ENCODE results near the gene SEC14L5.

DNA sequence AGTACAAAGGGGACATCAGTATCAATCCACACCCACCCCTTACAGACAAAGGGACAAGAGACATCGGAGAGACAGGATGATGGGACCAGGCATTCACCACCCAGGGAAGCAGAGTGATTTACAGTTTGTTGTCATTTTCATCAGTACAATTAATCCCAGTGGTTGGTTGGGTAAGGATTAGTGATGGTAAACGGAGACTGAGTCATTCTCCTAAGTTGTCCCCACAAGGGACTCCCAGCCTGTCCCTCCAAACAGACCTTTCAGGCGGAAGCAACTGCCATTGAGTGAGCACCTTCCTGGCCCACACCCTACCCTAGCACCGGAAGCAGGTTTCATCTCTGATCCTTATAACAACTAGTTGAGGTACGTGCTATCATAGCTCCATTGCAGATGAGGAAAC, 32.3 kb upstream of the SEC14L5 start:
- TF ChIP-seq, protein P1, sequence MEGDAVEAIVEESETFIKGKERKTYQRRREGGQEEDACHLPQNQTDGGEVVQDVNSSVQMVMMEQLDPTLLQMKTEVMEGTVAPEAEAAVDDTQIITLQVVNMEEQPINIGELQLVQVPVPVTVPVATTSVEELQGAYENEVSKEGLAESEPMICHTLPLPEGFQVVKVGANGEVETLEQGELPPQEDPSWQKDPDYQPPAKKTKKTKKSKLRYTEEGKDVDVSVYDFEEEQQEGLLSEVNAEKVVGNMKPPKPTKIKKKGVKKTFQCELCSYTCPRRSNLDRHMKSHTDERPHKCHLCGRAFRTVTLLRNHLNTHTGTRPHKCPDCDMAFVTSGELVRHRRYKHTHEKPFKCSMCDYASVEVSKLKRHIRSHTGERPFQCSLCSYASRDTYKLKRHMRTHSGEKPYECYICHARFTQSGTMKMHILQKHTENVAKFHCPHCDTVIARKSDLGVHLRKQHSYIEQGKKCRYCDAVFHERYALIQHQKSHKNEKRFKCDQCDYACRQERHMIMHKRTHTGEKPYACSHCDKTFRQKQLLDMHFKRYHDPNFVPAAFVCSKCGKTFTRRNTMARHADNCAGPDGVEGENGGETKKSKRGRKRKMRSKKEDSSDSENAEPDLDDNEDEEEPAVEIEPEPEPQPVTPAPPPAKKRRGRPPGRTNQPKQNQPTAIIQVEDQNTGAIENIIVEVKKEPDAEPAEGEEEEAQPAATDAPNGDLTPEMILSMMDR (conservative IDR thresholded peaks at IDR 0.05; ENCODE audit: low read depth, low read length) = no peak
- TF ChIP-seq FOS (IDR thresholded peaks at IDR 0.05; ENCODE audit: low read depth, low read length) (no peak), POLR2A (IDR thresholded peaks at IDR 0.05; ENCODE audit: low read depth, low read length) (no peak), RCOR1 (IDR thresholded peaks at IDR 0.05; ENCODE audit: insufficient replicate concordance, low read length) (no peak), BHLHE40 (IDR thresholded peaks at IDR 0.05; ENCODE audit: low read depth, low read length) (no peak), SMC3 (IDR thresholded peaks at IDR 0.05; ENCODE audit: low read depth, low read length) (no peak)
- TF ChIP-seq, protein P2, sequence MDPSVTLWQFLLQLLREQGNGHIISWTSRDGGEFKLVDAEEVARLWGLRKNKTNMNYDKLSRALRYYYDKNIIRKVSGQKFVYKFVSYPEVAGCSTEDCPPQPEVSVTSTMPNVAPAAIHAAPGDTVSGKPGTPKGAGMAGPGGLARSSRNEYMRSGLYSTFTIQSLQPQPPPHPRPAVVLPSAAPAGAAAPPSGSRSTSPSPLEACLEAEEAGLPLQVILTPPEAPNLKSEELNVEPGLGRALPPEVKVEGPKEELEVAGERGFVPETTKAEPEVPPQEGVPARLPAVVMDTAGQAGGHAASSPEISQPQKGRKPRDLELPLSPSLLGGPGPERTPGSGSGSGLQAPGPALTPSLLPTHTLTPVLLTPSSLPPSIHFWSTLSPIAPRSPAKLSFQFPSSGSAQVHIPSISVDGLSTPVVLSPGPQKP (IDR thresholded peaks at IDR 0.05; ENCODE audit: borderline replicate concordance, low read depth, low read length) = no peak
